Measurements from ENCODE around the gene DNM3. TPM values are rescaled to one million over a fixed set of nuclear protein-coding genes. Genes with fewer than 3 reads are reported as not detected.

Gene DNM3
- total and polyA plus RNA-seq, 2 of the 8 experiments (the other 6 are each of a cell fraction or from before 2014, with no cell fraction given), result 2.0 to 8.5 TPM

DNA sequence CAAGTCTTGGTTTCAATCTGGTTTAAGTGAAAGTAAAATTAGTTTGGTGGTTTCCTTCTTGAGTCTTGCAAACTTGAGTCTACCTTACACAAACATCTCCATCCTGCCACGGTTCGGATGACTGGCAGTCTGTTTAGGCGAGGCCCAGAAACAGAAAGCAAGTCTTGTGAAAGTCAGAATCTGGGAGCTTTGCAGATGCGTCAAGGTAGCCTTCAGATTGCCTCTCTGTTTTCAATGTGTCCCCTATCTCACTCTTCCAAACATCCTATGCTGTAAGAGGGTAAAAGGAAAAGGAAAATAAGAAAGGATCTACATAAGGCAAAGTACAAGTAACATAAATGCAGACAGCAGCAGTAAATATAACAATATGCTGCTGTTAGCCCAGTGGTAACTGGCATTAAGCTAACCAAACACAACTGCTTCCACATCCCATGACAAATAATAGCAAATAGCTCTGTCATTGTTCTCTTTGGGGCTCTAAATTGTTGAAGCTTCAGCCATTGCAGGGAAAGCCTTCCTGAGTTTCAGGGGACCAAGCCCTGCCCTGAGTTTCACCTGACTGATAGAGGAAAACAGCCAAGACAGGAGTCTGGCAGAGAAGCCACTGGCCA is 552.9 kb downstream of the DNM3 start:
- CTCF ChIA-PET (ENCODE audit: partially characterized antibody), result interaction anchor here (0.7 to 1.9 kb wide), 15 partner anchors 10 to 593 kb away, joined by 3 to 8 read pairs (median 3); partner anchors contain the start of gene C1orf105
- Histone ChIP-seq H3K4me2 (ENCODE audit: insufficient read depth in 1 of 2, low read depth in 2 of 2, low read length in 2 of 2) (no peak overlapping the region), H3K56ac (replicated peaks; ENCODE audit: insufficient read length, low read depth, low read length) (no peak overlapping the region), H3K18ac (ENCODE audit: extremely low read depth, low read length) (no peak overlapping the region), H3K27me3 (replicated peaks in 1 of 4; ENCODE audit: control insufficient read depth in 3 of 4, extremely low read depth in 1 of 4, insufficient read depth in 3 of 4, low read length in 3 of 4) (no peaks in the 10 kb centered on the region), H3K9ac (replicated peaks in 1 of 4; ENCODE audit: extremely low read depth in 1 of 4, low read depth in 3 of 4, low read length in 3 of 4) (no peak overlapping the region), H2BK5ac (ENCODE audit: low read depth, low read length) (no peak overlapping the region), H3K4me1 (replicated peaks in 1 of 4; ENCODE audit: control insufficient read depth in 3 of 4, insufficient read depth in 4 of 4, low read length in 3 of 4) (peaks cover 4 to 12% (median 8%) of the 10 kb centered on the region in 4 experiments), H3K79me2 (ENCODE audit: control insufficient read depth in 1 of 2, insufficient read depth in 2 of 2, low read length in 2 of 2) (no peaks in the 10 kb centered on the region), H3K9me3 (ENCODE audit: insufficient read depth in 2 of 2, low read depth in 1 of 2, low read length in 1 of 2) (no peaks in the 10 kb centered on the region), H2BK15ac (ENCODE audit: low read length) (no peak overlapping the region), H2AK5ac (ENCODE audit: low read depth, low read length) (no peak overlapping the region), H3K27ac (ENCODE audit: low read depth, low read length) (no peak overlapping the region), H2BK120ac (replicated peaks; ENCODE audit: low read depth, low read length) (no peak overlapping the region), H4K5ac (ENCODE audit: insufficient read length, low read depth, low read length) (no peak overlapping the region), H2AFZ (ENCODE audit: low read length) (no peak overlapping the region), H2BK20ac (ENCODE audit: low read length) (no peak overlapping the region), H4K91ac (replicated peaks; ENCODE audit: insufficient read length, low read length) (no peak overlapping the region), H3K4ac (replicated peaks; ENCODE audit: insufficient read length, low read depth, low read length) (no peak overlapping the region), H3K23me2 (ENCODE audit: low read depth, low read length) (no peaks in the 10 kb centered on the region), H3K4me3 (ENCODE audit: extremely low read depth in 1 of 4, insufficient read depth in 2 of 4, low read depth in 3 of 4, low read length in 4 of 4) (no peak overlapping the region), H4K20me1 (replicated peaks in 1 of 2; ENCODE audit: control insufficient read depth in 1 of 2, insufficient read depth in 2 of 2, low read length in 2 of 2) (no peaks in the 10 kb centered on the region), H3K14ac (ENCODE audit: insufficient read length) (no peak overlapping the region), H4K8ac (ENCODE audit: extremely low read depth, insufficient read depth, low read length) (no peak overlapping the region), H2BK12ac (ENCODE audit: low read depth, low read length) (no peak overlapping the region), H3K79me1 (ENCODE audit: low read depth, low read length) (no peaks in the 10 kb centered on the region), H3K36me3 (ENCODE audit: control insufficient read depth in 2 of 4, insufficient read depth in 4 of 4, low read length in 3 of 4) (no peaks in the 10 kb centered on the region), H3K23ac (ENCODE audit: insufficient read length) (no peak overlapping the region)
- TF ChIP-seq BRCA1 (IDR thresholded peaks at IDR 0.05; ENCODE audit: low read depth, low read length) (no peak), CHD2 (IDR thresholded peaks at IDR 0.05; ENCODE audit: low read length) (no peak), YY1 (IDR thresholded peaks at IDR 0.05; ENCODE audit: low read depth, low read length) (no peak), TBP (IDR thresholded peaks at IDR 0.05; ENCODE audit: low read depth, low read length) (no peak), CTBP2 (IDR thresholded peaks at IDR 0.05; ENCODE audit: borderline replicate concordance, insufficient read depth, insufficient read length, low read length) (no peak), CBX5 (IDR thresholded peaks at IDR 0.05; ENCODE audit: low read depth, low read length) (no peak), SIX5 (IDR thresholded peaks at IDR 0.05; ENCODE audit: low read depth, low read length) (no peak)
- 77% methylated on average over 4 of the region's 4 CpGs; no CpG with 5 or more reads in 1 of the 2 experiments for WGBS, 2 experiments (ENCODE audit: extremely low coverage in 1 of 2, insufficient coverage in 1 of 2, insufficient read length in 1 of 2, insufficient replicate concordance in 2 of 2, low coverage in 1 of 2, low lambda C conversion rate in 2 of 2, missing lambda C conversion rate in 1 of 2)
- FAIRE-seq (no peak), DNase-seq (ENCODE audit: low read depth in 1 of 2, low spot score in 2 of 2) (no peak)
- POLR2A ChIA-PET (ENCODE audit: partially characterized antibody), result interaction anchor here (0.9 kb wide), 1 partner anchor 34 kb away, joined by 3 read pairs; no protein-coding TSS in a partner anchor

Measured in H1 (cell line).